K562 (cell line): Measurements from ENCODE around the gene HPN. TPM values are rescaled to one million over a fixed set of nuclear protein-coding genes. Genes with fewer than 3 reads are reported as not detected.
A peak's percentile ranks its signal among the peaks of the same experiment; 100 is the strongest.

Experiments
- ATAC-seq: fragments of 200-7000 bp; cut with Tn5 transposase; 3 replicates; pipeline ENCODE4 v1.9.1; 2020; ENCODE audit warnings: moderate library complexity
- BruUV-seq: library from RNA; stranded (reverse); fragments of 400-500 nt; replicated peaks from 2 replicates; lab custom pipeline; 2021; lab: Mats Ljungman, UMichigan
- CTCF ChIA-PET: fragments of 300-600 bp; formaldehyde crosslinking; extraction: SDS; loops from one replicate; lab custom pipeline; 2021; ENCODE audit warnings: low intra/inter-chr PET ratio; lab: Yijun Ruan, JAX
- POLR2A ChIA-PET: fragments of 300-600, 350-650 bp; sonication (Branson Sonifier 250); formaldehyde crosslinking; extraction: SDS; loops from one replicate; lab custom pipeline; 2021; ENCODE audit warnings: antibody characterized with exemption, inconsistent platforms; lab: Yijun Ruan, JAX
- DNase-seq, 4 experiments: peaks; one replicate each; pipeline versions ENCODE4 v3.0.0 to v3.0.0-alpha.2; 2011 to 2018; ENCODE audit warnings: low spot score in 3 of 4, mixed read lengths in 3 of 4; ENCODE audit errors: extremely low read depth in 1 of 4
- FAIRE-seq: peaks from 2 replicates; lab custom pipeline; 2011; peaks lifted over from hg19 to GRCh38; lab: Jason Lieb, UNC
- H2AFZ ChIP-seq: 2 replicates; pipeline ENCODE4 v1.6.0; 2011; ENCODE audit warnings: low read depth, low read length, control low read depth, inconsistent platforms
- H3K27ac ChIP-seq: fragments of 200-600 bp; 3 replicates; pipeline ENCODE4 v1.8.0; 2011; ENCODE audit warnings: low read depth, mild to moderate bottlenecking, control low read depth, inconsistent platforms, low read length, moderate library complexity, mixed read lengths; ENCODE audit errors: extremely low read depth
- H3K27me3 ChIP-seq, 2 experiments: fragments of 300-600 bp in 1 of 2; 2 replicates in 1 of 2; 3 replicates in 1 of 2; pipeline versions ENCODE4 v1.6.0 to v1.8.0; 2011; ENCODE audit warnings: inconsistent platforms in 2 of 2, low read length in 2 of 2, mild to moderate bottlenecking in 1 of 2, mixed read lengths in 1 of 2, moderate library complexity in 1 of 2; ENCODE audit not compliant: control insufficient read depth in 2 of 2, insufficient read depth in 2 of 2
- H3K36me3 ChIP-seq: fragments of 300-600 bp; 3 replicates; pipeline ENCODE4 v1.8.0; 2011; ENCODE audit warnings: mild to moderate bottlenecking, low read length, inconsistent platforms; ENCODE audit not compliant: control insufficient read depth, insufficient read depth
- H3K4me1 ChIP-seq, 2 experiments: fragments of 200-600 bp in 1 of 2; replicated peaks in 1 of 2; 2 replicates in 1 of 2; 3 replicates in 1 of 2; pipeline versions ENCODE4 v1.5.1 to v1.8.0; 2011; ENCODE audit warnings: inconsistent platforms in 2 of 2, low read length in 2 of 2, mild to moderate bottlenecking in 1 of 2, mixed read lengths in 1 of 2, moderate library complexity in 1 of 2; ENCODE audit not compliant: control insufficient read depth in 2 of 2, insufficient read depth in 2 of 2
- H3K4me2 ChIP-seq: 2 replicates; pipeline ENCODE4 v1.6.1; 2011; ENCODE audit warnings: low read length, control low read depth, inconsistent platforms, mixed read lengths; ENCODE audit not compliant: insufficient read depth
- H3K4me3 ChIP-seq: fragments of 200-600 bp; sonication (generic), shearing (Covaris generic); 2 replicates; pipeline ENCODE4 v1.5.1; 2016; ENCODE audit warnings: control low read depth, inconsistent platforms
- H3K79me2 ChIP-seq: fragments of 200-600 bp; 3 replicates; pipeline ENCODE4 v1.8.0; 2011; ENCODE audit warnings: low read length, inconsistent platforms; ENCODE audit not compliant: control insufficient read depth, insufficient read depth
- H3K9ac ChIP-seq, 2 experiments: 2 replicates each; pipeline versions ENCODE4 v1.6.0 to v1.6.1; 2011; ENCODE audit warnings: low read depth in 2 of 2, low read length in 2 of 2, control low read depth in 1 of 2, inconsistent platforms in 1 of 2, mild to moderate bottlenecking in 1 of 2, mixed read lengths in 1 of 2; ENCODE audit not compliant: insufficient read depth in 1 of 2
- H3K9me1 ChIP-seq: one replicate; pipeline ENCODE4 v1.6.0; 2011; ENCODE audit warnings: inconsistent platforms, mild to moderate bottlenecking, low read length, moderate library complexity; ENCODE audit not compliant: control insufficient read depth, insufficient read depth
- H3K9me3 ChIP-seq: replicated peaks from 2 replicates; pipeline ENCODE4 v1.5.1; 2011; ENCODE audit warnings: low read depth, low read length, inconsistent platforms; ENCODE audit not compliant: control insufficient read depth, insufficient read depth
- H4K20me1 ChIP-seq: replicated peaks from 2 replicates; pipeline ENCODE4 v1.6.1; 2011; ENCODE audit warnings: low read length, inconsistent platforms, mixed read lengths; ENCODE audit not compliant: control insufficient read depth, insufficient read depth
- CAMTA2 ChIP-seq: fragments of 250-450 bp; sonication (Bioruptor Pico); conservative IDR thresholded peaks from 2 replicates; pipeline ENCODE4 v1.5.1; 2022
- CHD2 ChIP-seq: IDR thresholded peaks from 2 replicates; pipeline ENCODE4 v1.6.1; 2011; ENCODE audit warnings: low read depth, low read length
- DPF2 ChIP-seq: fragments of 450-650 bp; IDR thresholded peaks from 2 replicates; pipeline ENCODE4 v1.6.1; 2016
- EGR1 ChIP-seq: fragments of 450-650 bp; conservative IDR thresholded peaks from 2 replicates; pipeline ENCODE4 v1.6.1; 2017; ENCODE audit warnings: mild to moderate bottlenecking
- HMG20A ChIP-seq: fragments of 450-650 bp; formaldehyde crosslinking; conservative IDR thresholded peaks from 2 replicates; pipeline ENCODE4 v1.4.0; 2020; ENCODE audit warnings: mild to moderate bottlenecking, mixed read lengths
- KDM2B ChIP-seq: fragments of 250-450 bp; sonication (Bioruptor Pico); IDR thresholded peaks from 2 replicates; pipeline ENCODE4 v1.8.0; 2021; ENCODE audit warnings: mild to moderate bottlenecking, moderate library complexity
- KLF10 ChIP-seq: fragments of 250-450 bp; sonication (Bioruptor Pico); IDR thresholded peaks from 2 replicates; pipeline ENCODE4 v1.6.1; 2021; ENCODE audit warnings: matching md5 sums
- MEIS2 ChIP-seq: fragments of 450-650 bp; IDR thresholded peaks from 2 replicates; pipeline ENCODE4 v1.6.1; 2014; ENCODE audit warnings: mild to moderate bottlenecking; ENCODE audit not compliant: partially characterized antibody
- PTTG1 ChIP-seq: fragments of 450-650 bp; IDR thresholded peaks from 2 replicates; pipeline ENCODE4 v1.6.1; 2016; ENCODE audit warnings: low read depth, mild to moderate bottlenecking, missing genetic modification characterization, missing compliant biosample characterization
- SUPT5H ChIP-seq: fragments of 450-650 bp; IDR thresholded peaks from 2 replicates; pipeline ENCODE4 v1.6.1; 2016
- WGBS: fragments of 100-300 bp; shearing (Covaris generic); methylation state at CpG from one replicate; pipeline ENCODE4 v1.1.6; 2016; ENCODE audit warnings: low coverage, mixed read lengths; ENCODE audit not compliant: insufficient coverage; ENCODE audit errors: missing lambda C conversion rate; 5-methylcytosine and 5-hydroxymethylcytosine counted together
- in situ Hi-C: fragments of 300-500 bp; cut with MboI; formaldehyde crosslinking; loops from 4 replicates; pipeline ENCODE4 v1.15.0; 2018; ENCODE audit warnings: inconsistent platforms, mixed read lengths
- intact Hi-C: fragments of 100-400 bp; cut with micrococcal nuclease; formaldehyde crosslinking; loops from 2 replicates; pipeline ENCODE4 v1.14.2; 2022
- polyA plus RNA-seq, 8 experiments: library from polyadenylated mRNA; depleted of rRNA in 4 of 8; stranded (reverse) in 5 of 8; unstranded in 3 of 8; fragments of >200 nt; fragmentation: Nextera tagmentation in 2 of 8; fragmentation: Illumina TruSeq in 1 of 8; extraction: Ambion mirVana in 2 of 8; extraction: Trizol in 1 of 8; gene quantifications; 2 replicates each; pipeline versions ENCODE4 v1.2.1 to v1.2.3, GENCODE V29; 2011 to 2014; ENCODE audit warnings: inconsistent platforms in 1 of 8, missing spikeins in 1 of 8
- total RNA-seq, 7 experiments: library from RNA; depleted of rRNA in 6 of 7; stranded (reverse); fragments of >200 nt in 6 of 7; fragmentation: Illumina TruSeq in 2 of 7; extraction: Trizol in 2 of 7; gene quantifications; 2 replicates each; pipeline versions ENCODE4 v1.2.1 to v1.2.3, GENCODE V29; 2011 to 2021; ENCODE audit warnings: low replicate concordance in 1 of 7
- TF ChIP-seq, protein P1 (sequence below): fragments of 250-450 bp; sonication (Bioruptor Pico); IDR thresholded peaks from 2 replicates; pipeline ENCODE4 v1.8.0; 2022; ENCODE audit warnings: inconsistent platforms, mild to moderate bottlenecking, moderate library complexity, borderline replicate concordance
- TF ChIP-seq, protein P2 (sequence below), 2 experiments: fragments of 450-650 bp; IDR thresholded peaks; 2 replicates each; pipeline ENCODE4 v1.6.1; 2018; ENCODE audit warnings: mild to moderate bottlenecking in 2 of 2, low read depth in 1 of 2; ENCODE audit not compliant: partially characterized antibody in 2 of 2

Gene HPN
- total and polyA plus RNA-seq, 9 of the 15 experiments (the other 6 are each of a cell fraction or from before 2014, with no cell fraction given), result 0.10 to 0.20 TPM; not detected in 7

DNA sequence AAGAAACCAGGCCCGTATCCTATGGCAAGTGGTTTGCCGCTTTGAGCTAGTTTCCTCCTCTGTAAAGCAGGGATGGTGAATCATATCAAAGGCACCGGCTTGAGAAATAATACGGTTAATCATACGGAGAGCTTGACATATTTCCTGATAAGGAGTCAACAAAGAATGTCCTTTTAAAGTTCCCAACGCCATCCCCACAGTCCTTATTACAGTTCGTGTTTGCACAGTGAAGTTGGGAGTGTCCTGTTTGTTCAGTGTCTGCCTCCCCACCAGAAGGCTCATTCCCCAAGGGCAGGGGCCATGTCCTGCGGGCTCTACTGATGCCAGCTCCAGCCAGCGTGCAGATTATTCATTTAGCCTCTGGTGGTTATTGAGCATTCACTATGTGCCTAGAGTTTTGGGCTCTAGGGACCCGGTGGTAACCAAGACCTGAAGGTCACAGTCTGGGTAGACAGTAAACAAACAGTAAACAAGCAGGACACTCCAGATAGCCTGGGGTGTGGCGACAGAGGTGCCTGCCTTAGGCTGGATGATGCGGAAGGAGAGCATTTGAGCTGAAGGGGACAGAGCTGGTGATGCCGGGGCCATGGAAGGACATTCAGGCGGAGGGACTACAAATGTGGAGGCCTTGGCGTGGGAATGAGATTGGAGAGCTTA lies 35.1 kb upstream of the HPN start:
- peak; percentile 15 for FAIRE-seq

GRCh38 chr19:35006999-35007365 lies 34.5 kb upstream of the HPN start:
- Histone ChIP-seq H3K27me3 (no peaks in the 10 kb centered on the region), H3K36me3 (peaks cover 78% of the 10 kb centered on the region; the same call in 2 of the 3 replicates), H3K4me3 (no peak overlapping the region), H3K4me1 (peaks cover 16 to 42% of the 10 kb centered on the region in 2 experiments), H3K9ac (peak overlapping the region in 1 of 2 experiments; percentile 36; a peak in 1 of 4 replicates), H4K20me1 (peaks cover 6% of the 10 kb centered on the region), H3K9me3 (no peaks in the 10 kb centered on the region), H3K9me1 (no peaks in the 10 kb centered on the region), H3K79me2 (peaks cover 46% of the 10 kb centered on the region), H3K4me2 (no peak overlapping the region), H3K27ac (no peak overlapping the region), H2AFZ (no peak overlapping the region)
- CTCF ChIA-PET, result no interaction called here
- 98% methylated on average over 5 of the region's 5 CpGs for WGBS
- POLR2A ChIA-PET, result interaction anchor here (1.2 to 1.3 kb wide), 2 partner anchors 8 to 168 kb away, joined by 3 read pairs; no protein-coding TSS in a partner anchor
- in situ Hi-C loops, result no loop called here
- no TSS peak for BruUV-seq
- intact Hi-C loops, result no loop called here
- FAIRE-seq, result no peak
- no peak for DNase-seq
- no peak for ATAC-seq
- no peak for TF ChIP-seq PTTG1 (tag)
- TF ChIP-seq CAMTA2, result no peak
- TF ChIP-seq EGR1, result no peak
- TF ChIP-seq, protein P1, sequence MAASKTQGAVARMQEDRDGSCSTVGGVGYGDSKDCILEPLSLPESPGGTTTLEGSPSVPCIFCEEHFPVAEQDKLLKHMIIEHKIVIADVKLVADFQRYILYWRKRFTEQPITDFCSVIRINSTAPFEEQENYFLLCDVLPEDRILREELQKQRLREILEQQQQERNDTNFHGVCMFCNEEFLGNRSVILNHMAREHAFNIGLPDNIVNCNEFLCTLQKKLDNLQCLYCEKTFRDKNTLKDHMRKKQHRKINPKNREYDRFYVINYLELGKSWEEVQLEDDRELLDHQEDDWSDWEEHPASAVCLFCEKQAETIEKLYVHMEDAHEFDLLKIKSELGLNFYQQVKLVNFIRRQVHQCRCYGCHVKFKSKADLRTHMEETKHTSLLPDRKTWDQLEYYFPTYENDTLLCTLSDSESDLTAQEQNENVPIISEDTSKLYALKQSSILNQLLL, result no peak
- TF ChIP-seq KDM2B (CRISPR knock-in tag), result no peak
- TF ChIP-seq, protein P2, sequence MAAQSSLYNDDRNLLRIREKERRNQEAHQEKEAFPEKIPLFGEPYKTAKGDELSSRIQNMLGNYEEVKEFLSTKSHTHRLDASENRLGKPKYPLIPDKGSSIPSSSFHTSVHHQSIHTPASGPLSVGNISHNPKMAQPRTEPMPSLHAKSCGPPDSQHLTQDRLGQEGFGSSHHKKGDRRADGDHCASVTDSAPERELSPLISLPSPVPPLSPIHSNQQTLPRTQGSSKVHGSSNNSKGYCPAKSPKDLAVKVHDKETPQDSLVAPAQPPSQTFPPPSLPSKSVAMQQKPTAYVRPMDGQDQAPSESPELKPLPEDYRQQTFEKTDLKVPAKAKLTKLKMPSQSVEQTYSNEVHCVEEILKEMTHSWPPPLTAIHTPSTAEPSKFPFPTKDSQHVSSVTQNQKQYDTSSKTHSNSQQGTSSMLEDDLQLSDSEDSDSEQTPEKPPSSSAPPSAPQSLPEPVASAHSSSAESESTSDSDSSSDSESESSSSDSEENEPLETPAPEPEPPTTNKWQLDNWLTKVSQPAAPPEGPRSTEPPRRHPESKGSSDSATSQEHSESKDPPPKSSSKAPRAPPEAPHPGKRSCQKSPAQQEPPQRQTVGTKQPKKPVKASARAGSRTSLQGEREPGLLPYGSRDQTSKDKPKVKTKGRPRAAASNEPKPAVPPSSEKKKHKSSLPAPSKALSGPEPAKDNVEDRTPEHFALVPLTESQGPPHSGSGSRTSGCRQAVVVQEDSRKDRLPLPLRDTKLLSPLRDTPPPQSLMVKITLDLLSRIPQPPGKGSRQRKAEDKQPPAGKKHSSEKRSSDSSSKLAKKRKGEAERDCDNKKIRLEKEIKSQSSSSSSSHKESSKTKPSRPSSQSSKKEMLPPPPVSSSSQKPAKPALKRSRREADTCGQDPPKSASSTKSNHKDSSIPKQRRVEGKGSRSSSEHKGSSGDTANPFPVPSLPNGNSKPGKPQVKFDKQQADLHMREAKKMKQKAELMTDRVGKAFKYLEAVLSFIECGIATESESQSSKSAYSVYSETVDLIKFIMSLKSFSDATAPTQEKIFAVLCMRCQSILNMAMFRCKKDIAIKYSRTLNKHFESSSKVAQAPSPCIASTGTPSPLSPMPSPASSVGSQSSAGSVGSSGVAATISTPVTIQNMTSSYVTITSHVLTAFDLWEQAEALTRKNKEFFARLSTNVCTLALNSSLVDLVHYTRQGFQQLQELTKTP (IDR thresholded peaks at IDR 0.05; ENCODE audit: low read depth in 1 of 2, partially characterized antibody in 2 of 2), result no peak
- no peak for TF ChIP-seq CHD2
- no peak for TF ChIP-seq SUPT5H
- TF ChIP-seq KLF10, result no peak
- TF ChIP-seq DPF2, result no peak

More for the DNA sequence above, 35.1 kb upstream of the HPN start:
- no peak for ATAC-seq
- peaks cover 19 to 40% of the 10 kb centered on the region in 2 experiments for H3K4me1 ChIP-seq
- peak overlapping the region in 1 of 2 experiments; percentile 36; a peak in 1 of 4 replicates for H3K9ac ChIP-seq
- peaks cover 6% of the 10 kb centered on the region for H4K20me1 ChIP-seq
- no TSS peak for BruUV-seq
- WGBS, result 79% methylated on average over 15 of the region's 15 CpGs
- ChIA-PET POLR2A (interaction anchor here (0.6 to 1.3 kb wide), 5 partner anchors 8 to 213 kb away, joined by 3 to 4 read pairs (median 4); no protein-coding TSS in a partner anchor), CTCF (no interaction called here)
- no peaks in the 10 kb centered on the region for H3K9me3 ChIP-seq
- peaks cover 51% of the 10 kb centered on the region for H3K79me2 ChIP-seq
- DNase-seq, result no peak
- intact Hi-C loops, result no loop called here
- H2AFZ ChIP-seq, result no peak overlapping the region
- no peak overlapping the region for H3K27ac ChIP-seq
- H3K27me3 ChIP-seq, result no peaks in the 10 kb centered on the region
- H3K9me1 ChIP-seq, result no peaks in the 10 kb centered on the region
- in situ Hi-C loops, result no loop called here
- no peak overlapping the region for H3K4me2 ChIP-seq
- H3K36me3 ChIP-seq, result peaks cover 76% of the 10 kb centered on the region; the same call in 2 of the 3 replicates
- no peak overlapping the region for H3K4me3 ChIP-seq
- peak; percentile 28 for TF ChIP-seq MEIS2
- TF ChIP-seq HMG20A (CRISPR knock-in tag), result no peak
